Breast epithelium (tissue), 3 donors: ENCODE measurements around the gene PSME4.

ENCODE experiments used
- POLR2A ChIP-seq: fragments of 450-650 bp; IDR thresholded peaks from one replicate; pipeline ENCODE4 v1.6.1; 2016; ENCODE audit warnings: antibody characterized with exemption, mild to moderate bottlenecking, moderate library complexity
- TF ChIP-seq, protein P1 (sequence below), 3 donors: fragments of 450-650 bp; IDR thresholded peaks; one replicate each; pipeline ENCODE4 v1.5.1; 2016 to 2017; ENCODE audit warnings: antibody characterized with exemption in 3 of 3, mild to moderate bottlenecking in 3 of 3, moderate library complexity in 3 of 3

DNA sequence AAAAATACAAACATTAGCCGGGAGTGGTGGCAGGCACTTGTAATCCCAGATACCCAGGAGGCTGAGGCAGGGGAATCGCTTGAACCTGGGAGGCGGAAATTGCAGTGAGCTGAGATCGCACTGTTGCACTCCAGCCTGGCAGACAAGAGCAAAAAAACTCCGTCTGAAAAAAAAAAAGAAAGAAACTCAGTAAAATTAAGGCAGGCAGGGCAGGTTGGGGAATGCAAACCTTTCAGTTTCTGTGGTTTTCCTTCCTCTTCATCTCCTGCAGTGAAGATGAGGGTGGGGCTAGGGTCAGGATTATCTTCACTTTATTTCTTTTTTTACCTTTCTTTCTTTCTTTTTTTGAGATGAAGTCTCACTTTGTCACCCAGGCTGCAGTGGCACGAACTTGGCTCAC, 43.2 kb upstream of the PSME4 start:
- TF ChIP-seq POLR2A, result no peak
- TF ChIP-seq, protein P1, sequence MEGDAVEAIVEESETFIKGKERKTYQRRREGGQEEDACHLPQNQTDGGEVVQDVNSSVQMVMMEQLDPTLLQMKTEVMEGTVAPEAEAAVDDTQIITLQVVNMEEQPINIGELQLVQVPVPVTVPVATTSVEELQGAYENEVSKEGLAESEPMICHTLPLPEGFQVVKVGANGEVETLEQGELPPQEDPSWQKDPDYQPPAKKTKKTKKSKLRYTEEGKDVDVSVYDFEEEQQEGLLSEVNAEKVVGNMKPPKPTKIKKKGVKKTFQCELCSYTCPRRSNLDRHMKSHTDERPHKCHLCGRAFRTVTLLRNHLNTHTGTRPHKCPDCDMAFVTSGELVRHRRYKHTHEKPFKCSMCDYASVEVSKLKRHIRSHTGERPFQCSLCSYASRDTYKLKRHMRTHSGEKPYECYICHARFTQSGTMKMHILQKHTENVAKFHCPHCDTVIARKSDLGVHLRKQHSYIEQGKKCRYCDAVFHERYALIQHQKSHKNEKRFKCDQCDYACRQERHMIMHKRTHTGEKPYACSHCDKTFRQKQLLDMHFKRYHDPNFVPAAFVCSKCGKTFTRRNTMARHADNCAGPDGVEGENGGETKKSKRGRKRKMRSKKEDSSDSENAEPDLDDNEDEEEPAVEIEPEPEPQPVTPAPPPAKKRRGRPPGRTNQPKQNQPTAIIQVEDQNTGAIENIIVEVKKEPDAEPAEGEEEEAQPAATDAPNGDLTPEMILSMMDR (IDR thresholded peaks at IDR 0.05), result no peak
